Measurements from ENCODE around the gene TUBB2B.

- TF ChIP-seq TEAD4 (IDR thresholded peaks at IDR 0.05) (no peak), USF1 (IDR thresholded peaks at IDR 0.05) (no peak), EP300 (IDR thresholded peaks at IDR 0.05; ENCODE audit: borderline replicate concordance) (no peak), YY1 (IDR thresholded peaks at IDR 0.05; ENCODE audit: low read depth) (no peak)
These were observed 26.1 kb upstream of the TUBB2B start for GRCh38 chr6:3253597-3253961.

Measured in Ishikawa (cell line).